LoVo (cell line): Measurements from ENCODE around the gene RHBDL1.
A peak's percentile ranks its signal among the peaks of the same experiment; 100 is the strongest.

Experiments
- DNase-seq: peaks from one replicate; pipeline ENCODE4 v3.0.0-alpha.2; 2016; ENCODE audit warnings: low spot score

The RHBDL1 gene

GRCh38 chr16:674968-675883 lies at the start of gene RHBDL1:
RHBDL1 (plus strand) TSS chr16:675671; CDS start chr16:675791, 120 bp downstream.
- DNase-seq: no peak

GRCh38 chr16:625977-626765 lies 49.3 kb upstream of the RHBDL1 start:
- DNase-seq: no peak

GRCh38 chr16:626787-627453 lies 48.6 kb upstream of the RHBDL1 start:
- no peak for DNase-seq

- no peak for DNase-seq
These were observed 47.8 kb upstream of the RHBDL1 start for GRCh38 chr16:627454-628239.

GRCh38 chr16:628321-629061 lies 47.0 kb upstream of the RHBDL1 start:
- no peak for DNase-seq

GRCh38 chr16:629185-629832 lies 46.2 kb upstream of the RHBDL1 start:
- no peak for DNase-seq

- no peak for DNase-seq
These were observed 45.6 kb upstream of the RHBDL1 start for GRCh38 chr16:629833-630248.

- no peak for DNase-seq
These were observed 45.1 kb upstream of the RHBDL1 start for GRCh38 chr16:630249-630814.

GRCh38 chr16:630815-631405 lies 44.6 kb upstream of the RHBDL1 start, which contains the start of gene WFIKKN1:
WFIKKN1 (plus strand) TSS chr16:630985; CDS start chr16:631254, 269 bp downstream.
- DNase-seq: no peak

- no peak for DNase-seq
These were observed 43.6 kb upstream of the RHBDL1 start for GRCh38 chr16:631808-632358.

GRCh38 chr16:632486-633335 lies 42.8 kb upstream of the RHBDL1 start:
- DNase-seq: no peak

GRCh38 chr16:633336-634050 lies 42.0 kb upstream of the RHBDL1 start:
- no peak for DNase-seq

GRCh38 chr16:634051-634670 lies 41.3 kb upstream of the RHBDL1 start:
- no peak for DNase-seq

GRCh38 chr16:634996-635395 lies 40.5 kb upstream of the RHBDL1 start:
- no peak for DNase-seq

GRCh38 chr16:635573-636205 lies 39.8 kb upstream of the RHBDL1 start:
- no peak for DNase-seq

GRCh38 chr16:636206-637080 lies 39.0 kb upstream of the RHBDL1 start, which contains the start of gene METTL26:
METTL26 (minus strand) TSS chr16:636305; CDS start chr16:636290, 15 bp downstream.
- peak; percentile 93 for DNase-seq
